A549 treated with RU486 at 1 μM for 4 hours (cell line): ENCODE data around the gene OR2AK2. TPM values are rescaled to one million over a fixed set of nuclear protein-coding genes. Genes with fewer than 3 reads are reported as not detected.

ENCODE experiments used
- total RNA-seq: library from RNA; stranded (reverse); fragments of 200-300 nt; extraction: Qiagen RNA extraction; gene quantifications from 5 replicates; pipeline ENCODE4 v1.2.3, GENCODE V29; 2022; ENCODE audit warnings: low read depth

The OR2AK2 gene, protein sequence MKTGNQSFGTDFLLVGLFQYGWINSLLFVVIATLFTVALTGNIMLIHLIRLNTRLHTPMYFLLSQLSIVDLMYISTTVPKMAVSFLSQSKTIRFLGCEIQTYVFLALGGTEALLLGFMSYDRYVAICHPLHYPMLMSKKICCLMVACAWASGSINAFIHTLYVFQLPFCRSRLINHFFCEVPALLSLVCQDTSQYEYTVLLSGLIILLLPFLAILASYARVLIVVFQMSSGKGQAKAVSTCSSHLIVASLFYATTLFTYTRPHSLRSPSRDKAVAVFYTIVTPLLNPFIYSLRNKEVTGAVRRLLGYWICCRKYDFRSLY
- not detected in 5 replicates for total RNA-seq

DNA sequence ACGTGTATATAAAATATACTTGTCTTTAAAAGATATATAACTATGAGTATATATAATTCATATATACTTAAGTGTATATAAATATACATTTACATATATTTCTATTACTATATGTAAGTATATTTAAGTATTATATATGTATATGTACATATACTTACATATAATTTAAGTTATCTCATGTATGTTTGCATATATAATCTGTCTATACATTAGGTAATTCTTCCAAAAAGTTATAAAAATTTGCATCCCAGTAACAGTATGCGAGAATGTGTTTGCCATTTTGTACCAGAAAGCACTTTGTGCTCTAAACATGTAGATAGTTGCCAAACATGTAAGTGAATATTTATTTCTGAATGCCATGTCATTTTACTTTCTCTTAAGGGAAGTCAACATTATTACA is at the start of gene OR2AK2:
TSS of gene OR2AK2 (plus strand) at position 301 of the 400 bp plus-strand sequence. CDS start 144 bp downstream, outside the sequence.

GRCh38 chr1:247919952-247920351 is 45.1 kb upstream of the OR2AK2 start, which contains the start of gene OR2T8:
OR2T8 (plus strand) TSS chr1:247920252; CDS start chr1:247921018, 766 bp downstream.

DNA sequence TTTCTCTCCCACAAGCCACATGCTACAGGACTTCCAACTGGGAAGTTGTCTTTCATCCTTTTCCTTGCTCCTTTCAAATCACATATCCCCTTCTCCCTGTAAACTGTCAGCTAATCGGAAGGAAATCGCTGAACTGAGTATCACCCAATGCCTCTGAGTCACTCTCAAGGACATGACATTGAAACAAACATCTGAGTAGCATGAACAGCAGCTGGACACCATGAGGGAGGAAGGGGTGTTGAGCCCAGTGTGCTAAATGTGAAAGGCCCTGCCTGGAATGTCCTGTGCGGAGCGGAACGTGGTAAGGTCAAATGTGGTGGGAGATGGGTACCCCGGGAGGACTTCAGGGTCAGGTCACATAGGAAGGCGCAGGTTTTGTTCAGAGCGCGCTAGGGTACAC is 40.2 kb upstream of the OR2AK2 start, which contains the start of gene OR2AJ1:
TSS of gene OR2AJ1 (plus strand) at position 22 of the 400 bp plus-strand sequence. CDS start 8,880 bp downstream, outside the sequence.

GRCh38 chr1:247948558-247948957 is 16.5 kb upstream of the OR2AK2 start, which contains the start of gene OR2L8:
OR2L8 (plus strand) TSS chr1:247948858; CDS start chr1:247948858, 0 bp downstream.

DNA sequence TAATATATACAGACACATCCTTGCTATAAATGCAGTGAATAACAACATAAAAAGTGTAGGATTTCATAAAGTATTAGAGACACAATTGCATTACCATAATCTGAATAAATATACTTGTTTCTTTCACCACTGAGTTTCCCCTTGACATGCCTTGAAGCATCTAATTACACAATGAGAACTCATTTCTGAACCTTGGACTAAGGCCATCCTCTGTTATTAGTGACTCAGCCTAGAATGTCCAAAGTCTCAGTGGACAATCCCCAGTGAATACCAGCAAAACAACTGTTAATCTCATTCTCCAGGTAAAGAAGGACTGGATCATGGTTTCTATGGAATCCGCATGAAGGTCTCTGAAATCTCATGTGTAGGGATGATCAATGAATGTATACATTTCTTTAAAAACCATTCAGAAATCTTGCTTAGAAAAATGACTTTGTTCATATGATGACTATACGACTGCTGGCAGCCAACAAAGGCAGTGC is 48.2 kb downstream of the OR2AK2 start, which contains the start of gene OR2L5:
TSS of gene OR2L5 (plus strand) at position 432 of the 482 bp plus-strand sequence. CDS start 8,288 bp downstream, outside the sequence.

Other genes starting within 250 kb of the OR2AK2 start
- gene OR6F1, start 248.6 kb upstream of the OR2AK2 start, total RNA-seq, result not detected in 5 replicates
- not detected in 5 replicates for gene OR14K1, start 226.6 kb upstream of the OR2AK2 start, total RNA-seq
- not detected in 5 replicates for gene OR14A2, start 217.1 kb upstream of the OR2AK2 start, total RNA-seq
- not detected in 5 replicates for gene OR1C1, start 204.7 kb upstream of the OR2AK2 start, total RNA-seq
- not detected in 5 replicates for gene OR14A16, start 141.1 kb upstream of the OR2AK2 start, total RNA-seq
- gene OR11L1, start 123.3 kb upstream of the OR2AK2 start, total RNA-seq, result not detected in 5 replicates
- not detected in 5 replicates for gene TRIM58, start 108.0 kb upstream of the OR2AK2 start, total RNA-seq
- not detected in 5 replicates for gene OR2W3, start 69.6 kb upstream of the OR2AK2 start, total RNA-seq
- not detected in 5 replicates for gene OR2T8, start 45.0 kb upstream of the OR2AK2 start, total RNA-seq
- not detected in 5 replicates for gene OR2AJ1, start 40.3 kb upstream of the OR2AK2 start, total RNA-seq
- not detected in 5 replicates for gene OR2L8, start 16.4 kb upstream of the OR2AK2 start, total RNA-seq
- gene OR2L5, start 48.4 kb downstream of the OR2AK2 start, total RNA-seq, result not detected in 5 replicates
- 0.02 to 0.06 TPM in 2 of 5 replicates, not detected in the others for gene OR2L2, start 64.8 kb downstream of the OR2AK2 start, total RNA-seq
- not detected in 5 replicates for gene OR2L3, start 81.6 kb downstream of the OR2AK2 start, total RNA-seq
- not detected in 5 replicates for gene OR2L13, start 130.0 kb downstream of the OR2AK2 start, total RNA-seq
- gene OR2M5, start 179.9 kb downstream of the OR2AK2 start, total RNA-seq, result not detected in 5 replicates
- gene OR2M2, start 209.6 kb downstream of the OR2AK2 start, total RNA-seq, result not detected in 5 replicates
- not detected in 5 replicates for gene OR2M3, start 232.0 kb downstream of the OR2AK2 start, total RNA-seq